HUDEP-2 (cell line): ENCODE measurements around the gene SPINT1.
A peak's percentile ranks its signal among the peaks of the same experiment; 100 is the strongest.

ENCODE experiments used
- DNase-seq, 76 experiments: peaks; one replicate each; lab custom pipeline; 2025; ENCODE audit not compliant: unreplicated experiment in 76 of 76; lab: John Stamatoyannopoulos, UW

Gene SPINT1, protein sequence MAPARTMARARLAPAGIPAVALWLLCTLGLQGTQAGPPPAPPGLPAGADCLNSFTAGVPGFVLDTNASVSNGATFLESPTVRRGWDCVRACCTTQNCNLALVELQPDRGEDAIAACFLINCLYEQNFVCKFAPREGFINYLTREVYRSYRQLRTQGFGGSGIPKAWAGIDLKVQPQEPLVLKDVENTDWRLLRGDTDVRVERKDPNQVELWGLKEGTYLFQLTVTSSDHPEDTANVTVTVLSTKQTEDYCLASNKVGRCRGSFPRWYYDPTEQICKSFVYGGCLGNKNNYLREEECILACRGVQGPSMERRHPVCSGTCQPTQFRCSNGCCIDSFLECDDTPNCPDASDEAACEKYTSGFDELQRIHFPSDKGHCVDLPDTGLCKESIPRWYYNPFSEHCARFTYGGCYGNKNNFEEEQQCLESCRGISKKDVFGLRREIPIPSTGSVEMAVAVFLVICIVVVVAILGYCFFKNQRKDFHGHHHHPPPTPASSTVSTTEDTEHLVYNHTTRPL

DNA sequence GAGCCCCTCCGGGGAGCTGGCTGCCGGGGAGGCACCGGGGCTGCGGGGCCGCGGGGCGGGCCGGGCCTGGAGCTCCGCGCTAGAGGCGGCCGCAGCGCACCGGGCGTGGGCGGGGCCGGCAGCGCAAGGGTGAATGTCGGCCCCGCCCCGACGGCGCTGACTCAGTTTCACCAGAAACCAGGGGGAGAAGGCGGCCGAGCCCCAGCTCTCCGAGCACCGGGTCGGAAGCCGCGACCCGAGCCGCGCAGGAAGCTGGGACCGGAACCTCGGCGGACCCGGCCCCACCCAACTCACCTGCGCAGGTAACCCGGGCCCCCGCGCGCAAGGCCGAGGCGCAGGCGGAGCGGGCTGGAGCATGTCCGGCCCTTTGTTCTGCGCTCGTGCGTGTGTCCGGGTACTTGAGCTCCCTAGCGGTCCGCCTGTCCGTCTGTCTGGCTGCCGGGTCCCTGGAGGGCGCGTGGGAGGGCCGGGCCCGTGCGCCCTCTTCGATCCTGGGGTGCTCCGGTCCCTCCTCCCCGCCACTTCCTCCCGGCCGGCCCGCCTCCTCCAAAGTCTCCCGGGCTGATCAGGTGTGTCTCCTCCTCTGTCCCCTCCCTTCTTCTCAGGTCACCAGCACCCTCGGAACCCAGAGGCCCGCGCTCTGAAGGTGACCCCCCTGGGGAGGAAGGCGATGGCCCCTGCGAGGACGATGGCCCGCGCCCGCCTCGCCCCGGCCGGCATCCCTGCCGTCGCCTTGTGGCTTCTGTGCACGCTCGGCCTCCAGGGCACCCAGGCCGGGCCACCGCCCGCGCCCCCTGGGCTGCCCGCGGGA is at the start of gene SPINT1:
TSS of gene SPINT1 (plus strand) at position 164 of the 811 bp plus-strand sequence. CDS start at position 671, 507 bp downstream.
- no peak for DNase-seq

DNA sequence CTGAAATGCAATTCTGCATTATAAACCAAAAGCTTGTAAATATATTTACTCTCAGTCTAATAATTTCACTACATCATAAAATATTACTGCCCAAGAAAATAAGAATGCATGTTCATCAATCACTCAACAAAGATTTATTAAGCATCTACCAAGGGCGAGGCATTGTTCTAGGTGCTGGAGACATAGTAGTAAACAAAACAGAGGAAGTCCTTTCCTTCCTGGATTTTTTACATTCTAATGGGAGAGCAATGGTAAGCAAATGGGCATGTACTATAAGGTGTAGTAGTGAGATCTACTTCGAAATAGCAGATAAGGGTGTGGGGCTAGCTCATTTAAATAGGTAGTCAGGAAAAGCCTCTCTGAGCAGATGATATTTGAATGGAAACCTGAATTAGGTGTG is 47.8 kb upstream of the SPINT1 start:
- DNase-seq: no peak

DNA sequence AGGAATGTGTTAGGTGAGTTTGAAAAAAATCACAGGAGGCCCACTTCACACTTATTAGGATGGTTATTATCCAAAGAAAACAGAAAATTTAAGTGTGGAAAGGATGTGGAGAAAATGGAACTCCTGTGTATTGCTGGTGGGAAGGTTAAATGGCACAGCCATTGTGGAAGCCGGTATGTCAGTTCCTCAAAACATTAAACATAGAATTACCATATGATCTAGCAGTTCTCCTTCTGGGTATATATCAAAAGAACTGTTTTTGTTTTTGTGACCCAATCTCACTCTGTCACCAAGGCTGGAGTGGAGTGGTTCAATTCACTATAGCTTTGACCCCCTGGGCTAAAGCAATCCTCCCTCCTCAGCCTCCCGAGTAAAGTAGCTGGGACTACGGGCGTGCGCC is 47.3 kb upstream of the SPINT1 start:
- no peak for DNase-seq

DNA sequence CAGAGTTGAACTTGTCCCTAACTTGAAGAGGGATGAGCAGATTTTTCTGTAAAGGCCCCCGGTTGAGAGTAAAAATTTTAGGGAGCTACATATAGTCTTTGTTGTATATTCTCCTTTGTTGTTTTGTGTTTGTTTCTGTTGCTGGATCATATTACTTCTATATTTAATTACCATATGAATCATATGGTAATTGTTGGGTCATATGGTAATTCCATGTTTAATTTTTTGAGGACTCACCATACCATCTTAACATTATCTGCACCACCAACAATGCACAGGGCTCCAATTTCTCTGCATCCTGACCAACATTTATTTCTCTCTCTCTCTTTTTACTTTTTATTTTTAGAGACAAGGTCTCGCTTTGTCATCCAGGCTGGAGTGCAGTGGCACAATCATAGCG is 44.3 kb upstream of the SPINT1 start:
- DNase-seq: no peak

DNA sequence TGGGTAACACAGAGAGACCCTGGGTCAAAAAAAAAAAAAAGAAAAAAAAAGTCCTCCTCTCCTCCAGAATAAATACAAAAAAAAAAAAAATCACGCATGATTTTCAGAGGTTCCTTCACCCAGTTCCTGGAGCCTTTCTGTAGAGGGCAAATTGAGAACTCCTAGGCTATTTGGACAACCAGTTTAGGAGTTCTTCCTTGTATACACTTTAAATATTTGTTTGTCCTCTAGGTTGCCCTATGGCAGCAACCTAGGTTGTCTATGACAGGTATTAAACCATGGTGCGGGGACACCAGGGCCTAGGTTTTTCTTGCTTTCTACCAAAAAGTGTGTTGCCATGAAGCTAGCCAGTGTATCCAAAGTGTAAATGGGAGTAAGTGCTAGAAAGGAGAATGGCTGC is 40.8 kb upstream of the SPINT1 start:
- no peak for DNase-seq

DNA sequence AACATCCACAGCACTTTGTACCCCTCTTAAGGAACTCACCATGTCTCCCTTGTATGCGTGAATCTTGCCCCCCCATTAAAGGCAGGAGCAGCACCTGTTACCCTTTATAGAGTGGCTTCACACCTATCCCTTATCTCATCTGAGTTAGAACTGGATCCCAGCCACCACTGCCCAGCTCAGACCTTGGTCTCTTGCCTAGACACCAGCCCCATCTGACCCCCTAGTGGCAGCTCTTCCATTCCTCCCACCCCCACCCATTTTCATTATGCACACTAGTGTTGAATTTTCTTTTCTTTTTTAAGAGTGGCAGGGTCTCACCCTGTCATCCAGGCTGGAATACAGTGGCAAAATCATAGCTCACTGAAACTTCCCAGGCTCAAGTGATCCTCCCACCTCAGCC is 40.2 kb upstream of the SPINT1 start:
- no peak for DNase-seq

DNA sequence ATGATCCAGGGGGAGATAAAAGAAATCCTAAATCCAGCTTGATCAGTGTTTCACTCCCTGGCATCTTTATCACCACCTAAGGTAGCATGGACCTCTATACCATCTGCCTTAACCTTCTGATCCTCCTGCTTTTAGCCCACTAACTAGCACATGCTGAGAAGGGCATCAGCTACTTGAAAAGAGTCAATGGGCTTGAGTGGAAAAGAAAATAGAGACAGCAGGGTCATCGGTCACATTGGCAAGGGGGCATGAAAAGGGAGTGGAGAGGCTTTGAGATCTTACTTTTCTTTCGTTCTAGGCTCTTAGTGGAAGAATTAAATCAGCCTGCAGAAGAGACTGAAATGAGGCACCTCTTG is 37.2 kb upstream of the SPINT1 start:
- DNase-seq: peak in 1 of 76 experiments; percentile 38

DNA sequence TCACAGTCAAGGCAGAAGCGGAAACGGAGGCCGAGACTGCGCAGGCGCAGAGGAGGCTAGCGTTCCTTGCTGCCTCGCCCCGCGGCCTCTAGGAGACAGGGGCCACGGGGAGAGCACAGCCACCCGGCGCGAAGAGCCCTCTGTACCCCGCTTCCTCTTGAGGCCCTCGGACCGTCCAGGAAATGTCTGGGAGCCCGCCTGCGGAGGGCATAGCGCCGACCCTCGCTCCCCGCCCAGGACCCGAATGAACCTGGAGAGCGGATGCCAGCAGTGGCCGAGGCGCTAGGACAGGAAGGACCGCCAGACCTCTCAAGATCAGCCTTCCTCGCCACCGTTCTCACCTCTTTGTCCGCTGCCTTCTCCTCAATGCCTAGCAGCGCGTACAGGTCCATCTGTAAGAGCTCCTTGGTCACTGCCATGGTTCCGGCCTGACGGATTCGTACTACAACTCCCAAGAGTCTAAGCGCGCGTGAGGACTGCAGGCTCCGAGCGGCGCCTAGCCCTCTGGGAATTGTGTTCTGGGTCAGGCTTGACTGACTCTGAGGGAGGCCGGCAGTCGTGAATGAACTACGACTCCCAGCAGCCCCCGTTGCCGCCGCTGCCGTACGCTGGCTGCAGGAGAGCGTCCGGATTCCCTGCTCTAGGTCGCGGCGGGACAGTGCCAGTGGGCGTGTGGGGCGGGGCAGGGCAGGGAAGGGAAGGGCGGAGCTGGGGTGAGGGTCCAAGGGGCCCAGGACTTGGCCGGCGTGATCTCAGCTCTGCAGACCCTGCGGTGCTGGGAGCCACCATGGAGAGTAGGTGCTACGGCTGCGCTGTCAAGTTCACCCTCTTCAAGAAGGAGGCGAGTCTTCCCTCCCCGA is 36.6 kb upstream of the SPINT1 start, which contains the start of the genes DNAJC17 and ZFYVE19:
TSS of gene DNAJC17 (minus strand) at position 446 of the 860 bp plus-strand sequence. CDS start at position 419, 27 bp downstream.
TSS of gene ZFYVE19 (plus strand) at position 62 of the 860 bp plus-strand sequence. CDS start at position 563, 501 bp downstream.
- peak; percentile 22 to 95 (median 90) for DNase-seq

DNA sequence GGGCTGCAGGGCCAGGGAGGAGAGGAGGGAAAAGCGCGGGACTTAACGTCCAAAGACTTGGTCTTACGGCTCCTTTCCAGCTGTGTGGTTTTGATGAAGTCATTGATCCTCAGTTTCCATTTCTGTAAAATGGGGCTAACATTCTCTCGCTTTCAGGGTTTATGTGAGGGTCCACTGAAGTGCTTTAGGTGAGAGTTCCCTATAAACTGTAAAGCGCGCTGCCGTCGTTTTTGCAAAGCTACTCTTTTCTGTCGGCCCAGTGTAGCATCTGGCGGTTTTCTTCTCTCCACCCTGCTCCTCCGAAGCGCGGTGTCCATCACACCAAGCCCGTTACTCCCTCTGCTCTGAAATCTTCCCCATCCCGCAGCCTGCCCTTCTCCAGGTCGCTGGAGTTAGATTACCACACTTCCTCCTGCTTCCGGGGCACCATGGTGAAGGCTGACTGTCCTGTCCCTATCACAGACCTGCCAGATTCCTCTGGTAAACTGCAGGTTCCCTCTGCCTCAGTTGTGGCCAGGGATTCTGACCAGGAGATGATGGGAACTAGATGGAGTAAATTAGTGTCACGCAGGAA is 35.9 kb upstream of the SPINT1 start:
- DNase-seq: no peak

DNA sequence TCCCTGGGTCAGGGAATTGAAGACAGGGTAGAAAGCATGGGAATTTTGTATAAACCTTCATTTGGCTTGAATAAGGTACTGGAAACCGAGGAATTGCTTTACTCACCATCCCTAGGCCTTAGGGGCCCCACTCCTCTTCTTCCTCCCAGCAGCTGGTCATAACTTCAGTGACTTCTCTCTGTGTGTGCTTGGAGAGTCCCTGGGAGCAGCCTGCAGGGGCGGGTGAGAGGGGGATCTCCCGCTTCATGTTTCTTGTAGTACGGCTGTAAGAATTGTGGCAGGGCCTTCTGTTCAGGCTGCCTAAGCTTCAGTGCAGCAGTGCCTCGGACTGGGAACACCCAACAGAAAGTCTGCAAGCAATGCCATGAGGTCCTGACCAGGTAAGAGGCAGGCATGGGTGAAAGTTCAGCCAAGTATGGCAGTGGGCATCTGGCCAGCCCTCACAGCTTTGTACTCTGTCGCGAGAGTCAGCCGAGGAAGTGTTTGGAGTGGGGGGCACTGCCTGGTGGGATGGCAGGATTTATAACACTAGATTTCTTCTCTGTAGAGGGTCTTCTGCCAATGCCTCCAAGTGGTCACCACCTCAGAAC is 34.9 kb upstream of the SPINT1 start:
- no peak for DNase-seq

DNA sequence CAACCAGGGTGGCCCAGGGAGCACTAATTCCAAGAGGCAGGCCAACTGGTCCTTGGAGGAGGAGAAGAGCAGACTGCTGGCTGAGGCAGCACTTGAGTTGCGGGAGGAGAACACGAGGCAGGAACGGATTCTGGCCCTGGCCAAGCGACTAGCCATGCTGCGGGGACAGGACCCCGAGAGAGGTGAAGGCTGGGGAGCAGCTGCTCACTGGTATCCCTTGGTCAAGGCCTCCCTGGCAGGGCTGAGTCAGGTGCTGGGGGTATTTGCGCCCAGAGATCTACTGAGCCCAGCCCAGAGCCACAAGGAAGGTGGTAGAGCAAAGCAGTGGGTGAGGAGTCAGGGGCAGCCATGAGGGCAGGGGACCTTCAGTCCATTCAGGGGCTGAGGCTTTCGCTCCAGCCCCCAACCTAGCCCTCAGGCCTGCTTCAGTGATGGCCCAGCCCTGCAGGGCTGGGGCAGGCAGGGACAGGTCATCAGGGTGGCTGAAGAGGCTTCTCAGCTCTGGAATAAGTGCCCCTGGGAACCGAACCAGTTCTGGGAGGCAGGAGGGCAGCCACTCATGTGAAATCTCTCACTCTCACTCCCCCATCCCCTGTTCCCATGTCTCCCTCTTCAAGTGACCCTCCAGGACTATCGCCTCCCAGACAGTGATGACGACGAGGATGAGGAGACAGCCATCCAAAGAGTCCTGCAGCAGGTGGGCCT is 31.0 kb upstream of the SPINT1 start:
- DNase-seq: no peak

DNA sequence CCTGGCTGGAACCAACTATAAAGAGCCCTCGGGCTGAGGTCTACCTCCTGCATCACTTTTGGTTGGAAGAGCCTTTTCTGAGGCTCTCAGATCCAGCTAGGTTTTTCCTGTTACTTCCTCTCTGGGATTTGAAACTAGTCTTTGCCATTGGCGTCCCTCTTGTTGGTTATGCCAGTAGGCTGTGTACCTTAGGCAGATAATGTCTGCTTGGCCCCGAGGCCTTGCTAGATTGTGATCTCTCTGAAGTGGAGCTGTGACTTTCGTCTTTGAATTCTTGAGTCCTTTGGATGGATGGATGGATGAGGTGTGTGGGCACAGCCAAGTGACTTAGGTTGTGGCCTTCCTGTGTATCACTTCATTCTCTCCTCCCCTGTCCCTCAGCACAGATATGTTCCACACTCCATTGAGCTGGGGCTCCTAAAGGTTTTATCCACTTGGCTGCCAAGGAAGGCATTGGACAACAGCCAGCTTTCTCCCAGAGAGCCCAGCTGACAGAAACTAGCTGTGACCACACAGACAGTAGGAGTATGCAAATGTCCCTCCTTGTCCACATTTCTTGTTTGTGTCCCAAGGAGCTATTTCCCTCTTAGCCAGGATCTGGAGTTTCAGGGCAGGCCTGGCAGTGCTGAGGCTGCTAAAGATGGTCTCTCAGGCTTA is 28.7 kb upstream of the SPINT1 start:
- DNase-seq: no peak

DNA sequence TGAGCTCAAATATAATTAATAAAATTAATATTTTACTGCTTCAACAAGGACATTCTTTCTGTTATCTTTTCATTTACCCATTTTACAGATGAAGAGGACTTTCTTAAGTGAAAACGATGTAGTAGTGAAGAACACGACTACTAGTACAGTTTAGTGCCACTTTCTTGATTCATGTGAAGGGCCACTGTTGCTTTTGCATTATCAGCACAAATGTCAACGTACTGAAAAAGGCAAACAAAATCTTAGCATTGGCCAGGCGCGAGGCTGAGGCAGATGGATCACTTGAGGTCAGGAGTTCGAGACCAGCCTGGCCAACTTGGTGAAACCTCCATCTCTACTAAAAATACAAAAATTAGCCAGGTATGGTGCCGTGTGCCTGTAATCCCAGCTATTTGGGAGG is 24.8 kb upstream of the SPINT1 start:
- no peak for DNase-seq

DNA sequence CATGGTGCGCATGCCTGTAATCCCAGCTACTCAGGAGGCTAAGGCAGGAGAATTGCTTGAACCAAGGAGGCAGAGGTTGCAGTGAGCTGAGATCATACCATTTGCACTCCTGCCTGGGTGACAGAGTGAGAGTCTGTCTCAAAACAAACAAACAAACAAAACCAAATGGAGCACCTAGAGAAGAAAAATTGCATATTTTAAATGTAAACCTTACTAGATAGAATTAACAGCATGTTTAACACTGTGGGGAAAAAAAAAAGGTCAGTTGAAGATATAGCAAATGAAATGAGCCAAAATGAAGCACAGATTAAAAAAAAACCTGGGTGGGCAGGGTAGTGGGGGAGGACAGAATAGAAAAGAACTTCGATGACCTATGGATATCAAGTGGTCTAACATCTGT is 22.7 kb upstream of the SPINT1 start:
- DNase-seq: no peak

DNA sequence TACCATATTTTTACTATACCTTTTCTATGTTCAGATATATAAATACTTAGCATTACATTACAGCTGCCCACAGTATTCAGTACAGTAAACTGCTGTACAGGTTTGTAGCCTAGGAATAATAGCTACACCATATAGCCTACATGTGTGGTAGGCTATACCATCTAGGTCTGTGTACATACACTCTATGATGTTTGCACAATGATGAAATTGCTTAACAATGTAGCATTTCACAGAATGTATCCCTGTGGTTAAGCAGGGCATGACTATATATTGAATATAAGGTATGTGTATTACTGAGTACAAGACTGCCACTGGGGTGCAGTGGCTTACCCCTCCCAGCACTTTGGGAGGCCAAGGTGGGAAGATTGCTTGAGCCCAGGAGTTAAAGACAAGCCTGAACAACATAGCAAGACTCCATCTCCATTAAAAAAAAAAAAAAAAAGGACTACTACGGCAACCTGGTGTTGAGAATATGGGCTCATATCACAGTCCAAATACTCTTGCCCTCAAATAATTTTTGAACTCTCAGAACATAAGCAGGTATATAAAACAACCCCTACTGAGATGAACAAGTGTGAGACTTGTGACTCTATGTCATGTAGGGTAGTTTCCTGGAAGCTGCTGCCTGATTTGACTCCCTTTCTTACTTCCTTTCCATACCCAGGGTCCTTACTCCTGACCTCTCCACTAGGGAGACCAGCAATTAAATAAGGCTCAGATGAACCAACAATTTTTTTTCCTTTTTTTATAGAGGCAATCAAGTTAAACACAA is 20.1 kb upstream of the SPINT1 start:
- DNase-seq: no peak

DNA sequence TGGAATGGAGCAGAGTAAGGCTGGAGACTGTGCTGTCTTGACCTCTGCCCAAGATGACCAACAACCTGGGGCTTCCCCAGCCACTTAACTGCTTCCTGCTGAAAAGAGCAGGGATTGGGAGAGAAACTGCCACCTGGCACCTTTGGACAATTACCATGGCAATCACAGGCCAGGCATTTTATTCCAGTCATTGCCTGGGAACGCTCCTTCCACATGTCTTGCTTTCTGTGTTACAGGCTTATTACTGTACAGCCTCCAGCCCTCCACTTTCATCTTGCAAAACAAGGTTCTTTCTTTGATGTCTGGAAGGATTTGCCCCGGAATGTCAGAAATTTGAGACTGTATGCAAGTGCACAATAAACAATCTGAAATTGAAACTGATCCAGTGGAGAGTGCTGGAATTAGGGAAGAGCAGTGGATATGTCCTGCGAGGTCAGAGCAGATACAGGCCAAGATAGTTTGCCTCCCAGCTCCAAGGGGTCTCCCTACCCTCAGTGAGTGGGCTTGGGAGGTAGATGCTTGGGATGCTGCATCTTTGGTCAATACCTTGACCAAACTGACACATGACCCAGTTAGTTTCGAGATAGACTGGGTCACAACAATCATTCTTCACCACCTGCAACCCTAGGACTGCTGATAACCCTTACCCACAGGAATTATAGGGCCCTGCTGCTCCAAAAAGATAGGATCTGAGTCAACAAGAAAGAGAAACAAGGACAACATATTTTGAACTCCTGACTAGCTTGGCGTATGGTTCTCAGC is 18.0 kb upstream of the SPINT1 start:
- peak in 47 of 76 experiments; percentile 6 to 68 (median 29) for DNase-seq

DNA sequence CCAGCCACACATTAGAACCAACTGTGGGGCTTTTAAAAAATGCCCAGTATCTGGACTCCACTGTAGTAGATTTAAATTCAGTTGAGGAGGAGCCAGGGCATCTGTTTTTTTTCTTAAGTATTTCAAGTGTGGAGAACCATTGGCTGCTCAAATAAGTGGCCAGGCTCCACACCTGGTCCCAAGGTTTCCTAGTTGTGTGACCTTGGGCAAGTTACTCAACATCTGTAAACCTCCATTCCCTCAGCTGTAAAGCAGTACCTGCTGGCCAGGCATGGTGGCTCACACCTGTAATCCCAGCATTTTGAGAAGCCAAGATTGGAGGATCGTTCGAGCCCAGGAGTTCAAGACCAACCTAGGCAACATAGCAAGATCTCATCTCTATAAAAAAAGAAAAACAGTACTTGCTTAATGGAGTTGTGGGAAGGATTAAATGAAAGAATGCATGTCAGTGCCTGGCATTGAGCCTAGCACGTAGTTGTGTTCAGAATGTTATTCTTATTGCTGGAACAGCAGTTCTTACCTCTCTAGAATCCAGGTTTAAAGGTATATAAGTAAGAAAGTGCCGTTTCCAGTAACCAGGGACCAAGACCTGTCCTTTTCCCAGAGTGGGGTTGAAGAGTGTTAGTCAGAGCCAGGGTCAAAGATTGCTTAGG is 17.3 kb upstream of the SPINT1 start:
- DNase-seq: no peak
